Neural progenitor cell (in vitro differentiated cells): ENCODE measurements around the gene CDC42BPG.

Experiments used
- CTCF ChIP-seq: fragments of 200-600 bp; sonication (generic); IDR thresholded peaks from 2 replicates; pipeline ENCODE4 v1.5.1; 2017; ENCODE audit warnings: antibody characterized with exemption, mild to moderate bottlenecking
- EZH2 ChIP-seq: fragments of 200-600 bp; sonication (generic); IDR thresholded peaks from 2 replicates; pipeline ENCODE4 v1.6.1; 2017; ENCODE audit warnings: antibody characterized with exemption, mild to moderate bottlenecking, moderate library complexity

GRCh38 chr11:64870893-64871466, 26.5 kb upstream of the CDC42BPG start:
- TF ChIP-seq EZH2: no peak
- no peak for TF ChIP-seq CTCF
